Activated effector memory CD4-positive, alpha-beta T cell treated with anti-CD3 and anti-CD28 coated beads, Interleukin-2, amount 50 U/mL, for 16 hours (primary cell): Measurements from ENCODE around the gene MAP3K6.
"Not testable (repeated sequence)": the region's sequence is repeated elsewhere in the genome, so short reads cannot be mapped to it uniquely, and the experiment has no call there.

Experiments used
- DNase-seq: peaks from one replicate; pipeline ENCODE4 v3.0.0-alpha.2; 2020

Gene MAP3K6, protein sequence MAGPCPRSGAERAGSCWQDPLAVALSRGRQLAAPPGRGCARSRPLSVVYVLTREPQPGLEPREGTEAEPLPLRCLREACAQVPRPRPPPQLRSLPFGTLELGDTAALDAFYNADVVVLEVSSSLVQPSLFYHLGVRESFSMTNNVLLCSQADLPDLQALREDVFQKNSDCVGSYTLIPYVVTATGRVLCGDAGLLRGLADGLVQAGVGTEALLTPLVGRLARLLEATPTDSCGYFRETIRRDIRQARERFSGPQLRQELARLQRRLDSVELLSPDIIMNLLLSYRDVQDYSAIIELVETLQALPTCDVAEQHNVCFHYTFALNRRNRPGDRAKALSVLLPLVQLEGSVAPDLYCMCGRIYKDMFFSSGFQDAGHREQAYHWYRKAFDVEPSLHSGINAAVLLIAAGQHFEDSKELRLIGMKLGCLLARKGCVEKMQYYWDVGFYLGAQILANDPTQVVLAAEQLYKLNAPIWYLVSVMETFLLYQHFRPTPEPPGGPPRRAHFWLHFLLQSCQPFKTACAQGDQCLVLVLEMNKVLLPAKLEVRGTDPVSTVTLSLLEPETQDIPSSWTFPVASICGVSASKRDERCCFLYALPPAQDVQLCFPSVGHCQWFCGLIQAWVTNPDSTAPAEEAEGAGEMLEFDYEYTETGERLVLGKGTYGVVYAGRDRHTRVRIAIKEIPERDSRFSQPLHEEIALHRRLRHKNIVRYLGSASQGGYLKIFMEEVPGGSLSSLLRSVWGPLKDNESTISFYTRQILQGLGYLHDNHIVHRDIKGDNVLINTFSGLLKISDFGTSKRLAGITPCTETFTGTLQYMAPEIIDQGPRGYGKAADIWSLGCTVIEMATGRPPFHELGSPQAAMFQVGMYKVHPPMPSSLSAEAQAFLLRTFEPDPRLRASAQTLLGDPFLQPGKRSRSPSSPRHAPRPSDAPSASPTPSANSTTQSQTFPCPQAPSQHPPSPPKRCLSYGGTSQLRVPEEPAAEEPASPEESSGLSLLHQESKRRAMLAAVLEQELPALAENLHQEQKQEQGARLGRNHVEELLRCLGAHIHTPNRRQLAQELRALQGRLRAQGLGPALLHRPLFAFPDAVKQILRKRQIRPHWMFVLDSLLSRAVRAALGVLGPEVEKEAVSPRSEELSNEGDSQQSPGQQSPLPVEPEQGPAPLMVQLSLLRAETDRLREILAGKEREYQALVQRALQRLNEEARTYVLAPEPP (N-terminal part only)

GRCh38 chr1:27366411-27367159 is at the start of gene MAP3K6:
MAP3K6 (minus strand) TSS chr1:27366961; CDS start chr1:27366597, 364 bp downstream.
- peak; percentile 78 for DNase-seq

DNA sequence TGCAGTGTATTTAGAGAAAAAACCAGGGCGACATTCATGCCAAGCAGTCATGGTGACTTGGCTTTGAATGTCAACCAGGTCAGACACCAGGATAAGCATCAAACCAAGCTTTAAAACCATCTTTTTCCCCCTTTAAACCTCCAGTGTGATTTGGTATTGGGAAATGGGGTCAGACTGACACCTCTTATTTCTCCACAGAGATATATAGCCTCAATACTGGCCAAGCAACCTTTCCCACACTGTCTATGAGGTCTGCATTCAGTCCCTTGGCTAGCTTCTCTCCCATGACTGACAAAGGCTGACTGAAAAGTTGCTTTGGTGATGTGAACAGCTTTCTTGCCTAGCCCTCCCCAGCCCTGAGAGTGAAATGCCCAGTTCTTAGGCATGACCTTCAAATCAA is 47.3 kb upstream of the MAP3K6 start:
- DNase-seq: no peak

DNA sequence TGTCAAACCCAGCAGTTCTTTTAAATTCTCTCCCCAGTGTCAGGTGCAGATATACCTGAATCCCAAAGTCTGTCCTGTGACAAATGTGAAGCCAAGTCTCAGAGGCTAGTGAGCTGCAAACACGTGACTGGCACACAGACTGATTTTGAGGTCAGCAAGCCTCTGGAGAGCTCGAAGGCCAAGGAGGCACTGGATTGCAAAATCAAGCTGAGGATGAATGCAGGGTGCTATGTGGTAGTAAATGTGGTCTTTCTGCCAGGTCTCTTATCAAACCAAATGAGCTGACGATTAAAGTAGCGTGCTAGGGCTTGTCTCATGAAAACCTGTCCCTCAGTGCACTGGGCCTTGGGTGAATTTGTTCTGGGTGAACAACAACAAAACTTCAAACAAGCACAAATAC is 46.2 kb upstream of the MAP3K6 start:
- DNase-seq: no peak

DNA sequence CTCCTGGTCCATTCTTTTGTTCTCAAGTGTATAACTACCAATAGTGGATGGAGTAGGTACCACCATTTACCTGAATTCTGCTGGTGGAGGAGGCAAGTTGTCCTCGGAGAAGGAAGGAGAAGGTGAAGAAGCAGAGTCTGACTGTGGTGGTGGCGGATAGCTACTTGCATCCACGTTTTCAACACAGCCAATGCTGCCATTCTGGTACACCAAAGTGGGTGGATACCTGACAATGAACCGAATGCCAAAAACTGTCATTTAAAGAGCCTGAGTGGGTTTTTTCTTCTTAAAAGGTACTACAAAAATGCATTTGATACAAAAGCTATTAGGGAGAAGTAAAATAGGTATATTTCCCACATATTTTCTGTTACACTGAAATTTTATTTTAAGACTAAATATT is 45.7 kb upstream of the MAP3K6 start:
- DNase-seq: no peak

- no peak for DNase-seq
These were observed 43.9 kb upstream of the MAP3K6 start for GRCh38 chr1:27410709-27411108.

GRCh38 chr1:27409669-27410068 is 42.9 kb upstream of the MAP3K6 start:
- DNase-seq: no peak

- DNase-seq: no peak
These were observed 41.4 kb upstream of the MAP3K6 start for GRCh38 chr1:27408151-27408550.

- not testable (repeated sequence) for DNase-seq
These were observed 40.0 kb upstream of the MAP3K6 start for GRCh38 chr1:27406791-27407190.

GRCh38 chr1:27406362-27406680 is 39.6 kb upstream of the MAP3K6 start:
- no peak for DNase-seq

DNA sequence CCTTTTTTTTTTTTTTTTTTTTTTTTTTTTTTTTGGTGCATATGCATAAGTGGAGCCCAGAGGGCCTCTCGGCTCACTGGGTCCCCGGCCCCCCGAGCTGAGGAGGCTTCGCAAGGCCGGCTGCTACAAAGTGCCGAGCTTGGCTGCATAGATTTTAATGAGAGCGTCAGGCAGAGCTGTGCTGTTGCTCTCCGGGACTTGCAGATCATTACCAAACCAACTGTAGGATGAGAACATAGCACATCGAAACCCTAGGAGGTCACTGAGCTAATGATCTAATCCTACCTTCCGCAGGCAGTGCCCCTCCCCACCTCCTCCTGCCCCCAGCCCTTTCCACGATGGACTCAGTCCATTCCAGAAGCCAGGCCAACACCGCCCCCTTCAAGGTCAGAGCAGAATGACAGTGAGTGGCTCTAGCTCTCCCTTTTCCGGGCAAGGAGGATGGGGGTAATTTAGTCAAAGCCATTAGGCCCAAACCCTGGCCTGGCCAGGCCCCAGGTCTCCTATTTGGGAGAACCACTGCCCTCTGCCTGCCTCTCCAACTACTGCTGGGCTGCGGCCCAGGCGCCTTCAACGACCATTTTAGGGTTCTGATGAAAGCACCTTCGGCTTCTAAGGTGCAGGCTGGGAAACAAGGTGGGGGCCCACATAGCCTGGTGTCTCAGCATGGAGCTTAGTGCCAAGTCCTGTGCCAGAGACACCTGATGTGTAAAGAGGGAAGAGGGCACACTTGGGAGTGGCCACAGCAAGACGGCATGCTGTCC is 39.0 kb upstream of the MAP3K6 start:
- not testable (repeated sequence) for DNase-seq

DNA sequence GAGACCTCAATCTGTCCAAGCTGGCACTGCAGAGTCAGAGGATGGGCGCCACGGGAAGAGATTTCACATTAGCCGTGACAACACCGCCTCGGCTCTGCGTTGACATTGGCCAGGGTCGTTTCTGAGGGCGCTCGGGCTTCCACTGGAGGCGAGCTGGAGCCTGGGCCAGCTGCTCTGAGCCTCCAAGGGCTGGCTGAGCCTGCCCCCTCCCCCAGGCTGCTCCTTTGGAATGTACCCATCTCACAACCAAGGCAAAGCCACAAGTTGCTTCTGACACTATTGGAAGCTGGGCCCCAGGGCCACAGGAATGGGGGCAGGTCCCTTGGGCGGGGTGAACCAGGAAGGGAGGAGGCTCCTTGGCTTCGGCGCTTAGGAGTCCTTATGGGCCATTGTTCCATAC is 38.3 kb upstream of the MAP3K6 start:
- DNase-seq: no peak

DNA sequence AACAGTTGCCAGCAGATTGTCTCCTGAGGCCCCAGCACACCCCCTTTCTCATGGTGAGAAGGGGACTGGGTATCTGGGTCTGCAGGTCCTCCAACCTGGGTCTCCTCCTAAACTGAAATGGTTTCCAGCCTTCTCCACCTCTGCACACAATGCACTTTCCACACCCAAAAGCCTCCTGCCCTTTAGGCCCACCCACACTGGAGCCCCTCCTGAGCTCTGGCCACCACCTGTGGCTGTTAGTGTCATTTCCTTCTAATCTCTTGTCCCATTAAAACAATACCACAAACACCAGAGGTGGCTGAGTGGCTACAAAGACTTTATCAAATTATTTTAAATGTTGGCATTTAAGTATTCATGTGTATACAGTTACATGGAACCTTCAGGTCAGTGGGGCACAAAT is 37.2 kb upstream of the MAP3K6 start:
- no peak for DNase-seq

- no peak for DNase-seq
These were observed 36.4 kb upstream of the MAP3K6 start for GRCh38 chr1:27403065-27403726.

DNA sequence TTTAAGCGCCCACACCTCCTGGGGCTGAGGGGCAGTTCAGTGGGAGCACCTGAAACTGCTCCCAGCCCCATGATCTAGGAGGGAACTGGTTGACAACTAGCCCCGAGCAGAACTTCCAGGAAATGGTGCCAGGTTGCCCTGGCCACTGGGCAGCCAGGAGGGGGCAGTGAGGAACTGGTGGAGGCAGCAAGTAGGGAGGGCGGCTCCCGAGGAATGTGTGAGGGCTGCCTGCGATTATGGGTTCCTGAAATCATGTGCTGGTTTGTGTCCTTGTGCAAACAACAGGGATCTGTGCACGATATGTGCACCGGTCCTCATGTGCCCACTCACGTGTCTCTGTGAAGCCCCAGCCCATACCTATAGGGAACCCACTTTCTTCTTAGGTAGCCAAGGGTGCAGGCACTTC is 35.6 kb upstream of the MAP3K6 start:
- no peak for DNase-seq

DNA sequence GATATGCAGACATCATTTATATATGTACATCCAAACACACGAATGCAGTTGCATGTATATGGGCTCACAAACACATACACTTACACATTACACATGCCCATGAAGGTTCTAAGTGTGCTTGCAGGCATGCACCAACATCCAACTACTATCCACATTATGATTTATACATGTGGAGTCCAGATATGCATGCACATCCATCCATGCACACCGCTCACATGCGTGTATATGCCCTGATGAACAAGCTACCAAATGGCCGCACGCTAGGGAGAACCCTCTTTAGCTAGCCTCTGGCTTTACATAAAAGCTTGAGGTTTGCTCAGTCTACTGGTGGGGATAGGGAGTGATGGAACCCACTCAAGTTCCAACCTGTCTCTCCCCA is 34.2 kb upstream of the MAP3K6 start:
- no peak for DNase-seq

GRCh38 chr1:27400082-27400962 is 33.6 kb upstream of the MAP3K6 start:
- no peak for DNase-seq

GRCh38 chr1:27399251-27400025 is 32.7 kb upstream of the MAP3K6 start:
- DNase-seq: no peak

DNA sequence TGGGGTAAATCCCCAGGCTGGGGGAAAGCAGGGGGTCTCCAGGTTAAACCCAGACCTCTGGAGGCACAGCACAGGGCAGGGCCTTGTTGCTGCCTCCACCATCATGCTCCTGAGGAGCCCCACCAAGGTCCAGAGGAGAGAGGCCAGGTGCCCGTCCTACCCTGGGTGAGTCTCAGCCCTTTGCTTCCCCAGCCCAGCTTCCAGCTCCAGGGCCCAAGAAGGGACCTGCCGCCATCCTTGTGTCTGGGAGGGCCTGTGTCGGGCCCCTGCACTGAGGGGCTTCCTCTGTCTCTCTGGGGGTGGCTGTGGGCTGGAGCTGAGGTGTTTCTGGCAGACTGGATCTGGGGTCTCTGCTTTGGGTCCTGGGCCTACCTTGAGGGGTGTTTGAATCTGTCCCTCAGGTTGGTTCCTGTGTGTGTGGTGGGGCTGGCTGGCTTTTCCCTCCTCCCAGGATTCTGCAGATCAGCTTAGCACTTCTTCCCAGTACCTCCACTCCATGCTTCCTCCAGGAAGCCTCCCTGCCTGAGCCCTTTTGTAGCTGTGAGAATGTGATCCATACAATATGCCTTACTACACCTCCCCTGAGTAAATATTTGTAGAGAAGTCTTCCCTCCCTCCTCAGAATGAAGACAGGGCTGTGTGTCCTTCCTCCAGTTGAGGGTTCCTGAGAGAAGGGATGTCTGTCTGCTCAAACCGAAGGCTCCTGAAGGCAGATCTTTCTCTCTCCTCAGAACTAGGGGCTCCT is 31.8 kb upstream of the MAP3K6 start:
- DNase-seq: no peak

- no peak for DNase-seq
These were observed 31.0 kb upstream of the MAP3K6 start for GRCh38 chr1:27397749-27398148.
